ENCODE measurements around the gene AKR1C4.
"Not testable (repeated sequence)": the region's sequence is repeated elsewhere in the genome, so short reads cannot be mapped to it uniquely, and the experiment has no call there.

AKR1C4 gene

GRCh38 chr10:5199398-5199797, 2.8 kb downstream of the AKR1C4 start:
- TF ChIP-seq CTCF (conservative IDR thresholded peaks at IDR 0.05; ENCODE audit: low read length), result no peak
- H3K4me3 ChIP-seq (ENCODE audit: low read length), result no peak overlapping the region
- DNase-seq (ENCODE audit: low read depth), result no peak

GRCh38 chr10:5206799-5207198, 10.2 kb downstream of the AKR1C4 start:
- DNase-seq (ENCODE audit: low read depth), result no peak
- TF ChIP-seq CTCF (conservative IDR thresholded peaks at IDR 0.05; ENCODE audit: low read length), result no peak
- no peak overlapping the region for H3K4me3 ChIP-seq (ENCODE audit: low read length)

GRCh38 chr10:5209776-5210175, 13.1 kb downstream of the AKR1C4 start:
- not testable (repeated sequence) for H3K4me3 ChIP-seq (ENCODE audit: low read length); DNase-seq (ENCODE audit: low read depth)

GRCh38 chr10:5210261-5210660, 13.6 kb downstream of the AKR1C4 start:
- not testable (repeated sequence) for H3K4me3 ChIP-seq (ENCODE audit: low read length); DNase-seq (ENCODE audit: low read depth)
- TF ChIP-seq CTCF (conservative IDR thresholded peaks at IDR 0.05; ENCODE audit: low read length), result peak; percentile 25

- no peak for TF ChIP-seq CTCF (conservative IDR thresholded peaks at IDR 0.05; ENCODE audit: low read length)
- no peak for DNase-seq (ENCODE audit: low read depth)
- H3K4me3 ChIP-seq (ENCODE audit: low read length), result no peak overlapping the region
Measured at GRCh38 chr10:5211696-5212536, 15.3 kb downstream of the AKR1C4 start.

GRCh38 chr10:5216801-5217200, 20.2 kb downstream of the AKR1C4 start:
- DNase-seq (ENCODE audit: low read depth), result no peak
- H3K4me3 ChIP-seq (ENCODE audit: low read length), result no peak overlapping the region
- TF ChIP-seq CTCF (conservative IDR thresholded peaks at IDR 0.05; ENCODE audit: low read length), result no peak

GRCh38 chr10:5219262-5219661, 22.6 kb downstream of the AKR1C4 start:
- TF ChIP-seq CTCF (conservative IDR thresholded peaks at IDR 0.05; ENCODE audit: low read length), result no peak
- DNase-seq (ENCODE audit: low read depth), result no peak
- no peak overlapping the region for H3K4me3 ChIP-seq (ENCODE audit: low read length)

- not testable (repeated sequence) for DNase-seq (ENCODE audit: low read depth); H3K4me3 ChIP-seq (ENCODE audit: low read length)
Measured at GRCh38 chr10:5222942-5223341, 26.3 kb downstream of the AKR1C4 start.
